ENCODE results near the gene CLK2.
"Not testable (repeated sequence)": the region's sequence is repeated elsewhere in the genome, so short reads cannot be mapped to it uniquely, and the experiment has no call there.

Gene CLK2

GRCh38 chr1:155242805-155243358 is 30.4 kb downstream of the CLK2 start:
- DNase-seq (ENCODE audit: low read depth in 2 of 2), result no peak

- DNase-seq (ENCODE audit: low read depth in 2 of 2), result no peak
Measured at GRCh38 chr1:155241841-155242264, 31.5 kb downstream of the CLK2 start.

- DNase-seq (ENCODE audit: low read depth in 2 of 2), result peak in 1 of 2 donors; percentile 33
Measured at GRCh38 chr1:155241069-155241679, 32.1 kb downstream of the CLK2 start.

GRCh38 chr1:155236451-155236850 is 36.9 kb downstream of the CLK2 start:
- DNase-seq (ENCODE audit: low read depth in 2 of 2), result no peak

- DNase-seq (ENCODE audit: low read depth in 2 of 2), result not testable (repeated sequence)
Measured at GRCh38 chr1:155235375-155235774, 37.9 kb downstream of the CLK2 start.

- DNase-seq (ENCODE audit: low read depth in 2 of 2), result not testable (repeated sequence)
Measured at GRCh38 chr1:155233502-155233901, 39.8 kb downstream of the CLK2 start.

GRCh38 chr1:155232001-155232978 is 41.0 kb downstream of the CLK2 start:
- DNase-seq (ENCODE audit: low read depth in 2 of 2), result not testable (repeated sequence)

GRCh38 chr1:155231302-155231701 is 42.0 kb downstream of the CLK2 start:
- not testable (repeated sequence) for DNase-seq (ENCODE audit: low read depth in 2 of 2)

GRCh38 chr1:155228096-155228427 is 45.2 kb downstream of the CLK2 start:
- no peak for DNase-seq (ENCODE audit: low read depth in 2 of 2)

- peak; percentile 99 to 100 for DNase-seq (ENCODE audit: low read depth in 2 of 2)
Measured at GRCh38 chr1:155227261-155228095, 45.8 kb downstream of the CLK2 start.

GRCh38 chr1:155226910-155227260 is 46.4 kb downstream of the CLK2 start:
- DNase-seq (ENCODE audit: low read depth in 2 of 2), result peak in 1 of 2 donors; percentile 66

- peak; percentile 63 to 86 for DNase-seq (ENCODE audit: low read depth in 2 of 2)
Measured at GRCh38 chr1:155226188-155226909, 47.0 kb downstream of the CLK2 start.

GRCh38 chr1:155225404-155225759 is 47.9 kb downstream of the CLK2 start:
- not testable (repeated sequence) for DNase-seq (ENCODE audit: low read depth in 2 of 2)

GRCh38 chr1:155223047-155223446 is 50.3 kb downstream of the CLK2 start:
- no peak for DNase-seq (ENCODE audit: low read depth in 2 of 2)

GRCh38 chr1:155220211-155220965 is 52.9 kb downstream of the CLK2 start:
- DNase-seq (ENCODE audit: low read depth in 2 of 2), result not testable (repeated sequence)

GRCh38 chr1:155219592-155220031 is 53.7 kb downstream of the CLK2 start:
- DNase-seq (ENCODE audit: low read depth in 2 of 2), result no peak

GRCh38 chr1:155218854-155219591 is 54.3 kb downstream of the CLK2 start:
- DNase-seq (ENCODE audit: low read depth in 2 of 2), result no peak

GRCh38 chr1:155214702-155215101 is 58.6 kb downstream of the CLK2 start:
- not testable (repeated sequence) for DNase-seq (ENCODE audit: low read depth in 2 of 2)

Data from stimulated activated CD8-positive, alpha-beta memory T cell treated with anti-CD3 and anti-CD28 coated beads, Interleukin-2, amount 100 ng/mL, for 48 hours (primary cell).